HG03159 (cell line): ENCODE data around the gene GYPE.
A peak's percentile ranks its signal among the peaks of the same experiment; 100 is the strongest.
"Not testable (repeated sequence)": the region's sequence is repeated elsewhere in the genome, so short reads cannot be mapped to it uniquely, and the experiment has no call there.

ENCODE experiments used
- ATAC-seq: cut with Tn5 transposase; IDR thresholded peaks from one replicate; pipeline ENCODE4 v1.9.1; 2021; ENCODE audit warnings: mild to moderate bottlenecking, moderate library complexity; ENCODE audit not compliant: unreplicated experiment

Gene GYPE

GRCh38 chr4:143905440-143905839 lies at the start of gene GYPE:
TSS of gene GYPE (minus strand) at chr4:143905559. CDS start at chr4:143905507, 52 bp downstream.
- not testable (repeated sequence) for ATAC-seq

GRCh38 chr4:143951458-143951972 lies 46.2 kb upstream of the GYPE start:
- not testable (repeated sequence) for ATAC-seq

- not testable (repeated sequence) for ATAC-seq
These were observed 45.6 kb upstream of the GYPE start for GRCh38 chr4:143950967-143951366.

GRCh38 chr4:143950185-143950584 lies 44.8 kb upstream of the GYPE start:
- ATAC-seq, result not testable (repeated sequence)

- ATAC-seq, result not testable (repeated sequence)
These were observed 42.1 kb upstream of the GYPE start for GRCh38 chr4:143947493-143947892.

GRCh38 chr4:143940708-143941107 lies 35.3 kb upstream of the GYPE start:
- ATAC-seq, result not testable (repeated sequence)

- ATAC-seq, result no peak
These were observed 34.2 kb upstream of the GYPE start for GRCh38 chr4:143939528-143939927.

- ATAC-seq, result not testable (repeated sequence)
These were observed 33.5 kb upstream of the GYPE start for GRCh38 chr4:143938890-143939289.

GRCh38 chr4:143921181-143921580 lies 15.8 kb upstream of the GYPE start:
- no peak for ATAC-seq

- ATAC-seq, result not testable (repeated sequence)
These were observed 11.1 kb upstream of the GYPE start for GRCh38 chr4:143916485-143916884.

- peak; percentile 16 for ATAC-seq
These were observed 7.1 kb upstream of the GYPE start for GRCh38 chr4:143912478-143912877.

- peak; percentile 58 for ATAC-seq
These were observed 6.4 kb upstream of the GYPE start for GRCh38 chr4:143911528-143912417.

GRCh38 chr4:143910906-143911305 lies 5.5 kb upstream of the GYPE start:
- ATAC-seq, result not testable (repeated sequence)

GRCh38 chr4:143907811-143908210 lies 2.5 kb upstream of the GYPE start:
- peak; percentile 65 for ATAC-seq

- not testable (repeated sequence) for ATAC-seq
These were observed 928 bp downstream of the GYPE start for GRCh38 chr4:143904431-143904830.

- not testable (repeated sequence) for ATAC-seq
These were observed 15.0 kb downstream of the GYPE start for GRCh38 chr4:143890323-143890722.

GRCh38 chr4:143888189-143888588 lies 17.2 kb downstream of the GYPE start:
- ATAC-seq, result not testable (repeated sequence)

- not testable (repeated sequence) for ATAC-seq
These were observed 20.4 kb downstream of the GYPE start for GRCh38 chr4:143884965-143885364.

- no peak for ATAC-seq
These were observed 21.8 kb downstream of the GYPE start for GRCh38 chr4:143883529-143883928.

GRCh38 chr4:143882892-143883291 lies 22.5 kb downstream of the GYPE start:
- ATAC-seq, result no peak

GRCh38 chr4:143879561-143879960 lies 25.8 kb downstream of the GYPE start:
- not testable (repeated sequence) for ATAC-seq

- not testable (repeated sequence) for ATAC-seq
These were observed 30.0 kb downstream of the GYPE start for GRCh38 chr4:143875357-143875756.
